Stomach (tissue), 4 donors: ENCODE data around the gene AKAP6.

Experiments
- CTCF ChIP-seq, 7 experiments: fragments of 450-650 bp in 4 of 7; fragments of 200-600 bp in 3 of 7; sonication (generic) in 3 of 7; IDR thresholded peaks; one replicate each; pipeline ENCODE4 v1.5.1; 2016 to 2019; ENCODE audit warnings: antibody characterized with exemption in 7 of 7, control low read depth in 2 of 7, mild to moderate bottlenecking in 1 of 7
- POLR2A ChIP-seq, 4 donors: fragments of 450-650 bp; IDR thresholded peaks; one replicate each; pipeline ENCODE4 v1.6.1; 2016; ENCODE audit warnings: antibody characterized with exemption in 4 of 4, control low read depth in 2 of 4, mild to moderate bottlenecking in 1 of 4, moderate library complexity in 1 of 4
- POLR2AphosphoS5 ChIP-seq, 3 donors: sonication (generic); formaldehyde crosslinking; IDR thresholded peaks; one replicate each; pipeline ENCODE4 v1.6.1; 2016; ENCODE audit warnings: antibody characterized with exemption in 3 of 3

- TF ChIP-seq POLR2A (IDR thresholded peaks at IDR 0.05) (no peak), CTCF (IDR thresholded peaks at IDR 0.05) (no peak), POLR2AphosphoS5 (IDR thresholded peaks at IDR 0.05) (no peak)
Measured at GRCh38 chr14:32368107-32368506, 39.0 kb downstream of the AKAP6 start.
